Omental fat pad (tissue), 4 donors: ENCODE measurements around the gene FAM110D. TPM values are rescaled to one million over a fixed set of nuclear protein-coding genes. Genes with fewer than 3 reads are reported as not detected.

Experiments
- ATAC-seq: fragments of 150-250 bp; one replicate; pipeline ENCODE4 v1.9.1; 2016; ENCODE audit warnings: mild to moderate bottlenecking, moderate library complexity; ENCODE audit not compliant: low FRiP score
- DNase-seq: peaks from one replicate; pipeline ENCODE4 v3.0.0-alpha.2; 2019; ENCODE audit warnings: low spot score
- total RNA-seq, 4 donors: library from RNA; depleted of rRNA; stranded (reverse); fragments of >200 nt; gene quantifications; one replicate each; pipeline ENCODE4 v1.1.0, GENCODE V29; 2016
- TF ChIP-seq, protein P1 (sequence below), 3 donors: fragments of 450-650 bp; IDR thresholded peaks; one replicate each; pipeline ENCODE4 v1.5.1; 2016 to 2017; ENCODE audit warnings: antibody characterized with exemption in 3 of 3, mild to moderate bottlenecking in 3 of 3, moderate library complexity in 2 of 3

The FAM110D gene
- total RNA-seq, 4 donors from 2014 or later, result 4.6 to 20.5 (median 13.2) TPM

DNA sequence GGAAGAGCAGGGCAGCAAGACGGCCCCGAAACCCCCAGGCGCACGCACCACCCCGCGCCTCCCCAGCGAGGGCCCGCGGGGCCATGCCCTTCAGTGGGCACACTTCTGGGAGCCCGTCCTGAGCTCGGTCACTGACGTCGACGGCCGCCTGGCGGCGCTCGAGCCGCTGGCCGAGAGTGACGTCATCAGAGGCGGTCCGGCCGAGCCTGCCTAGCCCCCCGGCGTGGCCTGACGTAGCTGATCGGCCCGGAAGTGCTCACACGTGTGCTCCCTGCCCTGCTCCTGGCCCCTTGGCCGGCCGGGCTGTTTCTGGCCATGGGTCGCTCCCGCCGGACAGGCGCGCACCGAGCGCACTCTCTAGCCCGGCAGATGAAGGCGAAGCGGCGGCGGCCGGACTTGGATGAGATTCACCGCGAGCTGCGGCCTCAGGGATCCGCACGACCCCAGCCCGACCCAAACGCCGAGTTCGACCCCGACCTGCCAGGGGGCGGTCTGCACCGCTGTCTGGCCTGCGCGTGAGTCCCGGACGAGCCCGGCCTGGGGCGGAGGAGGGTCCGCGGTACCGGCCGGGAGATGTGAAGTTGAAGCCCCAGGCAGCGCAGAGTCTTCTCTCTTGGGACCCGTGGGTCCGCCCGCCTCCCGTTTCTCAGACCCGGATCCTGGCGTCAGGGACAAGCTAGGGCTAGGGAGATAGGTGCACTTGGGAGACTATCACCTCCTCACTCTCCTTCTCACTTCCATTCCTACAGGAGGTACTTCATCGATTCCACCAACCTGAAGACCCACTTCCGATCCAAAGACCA lies 11.0 kb downstream of the FAM110D start, which contains the start of gene ZNF593:
ZNF593 (plus strand) TSS at position 240 of the 803 bp plus-strand sequence; CDS start at position 316, 76 bp downstream.
- TF ChIP-seq, protein P1, sequence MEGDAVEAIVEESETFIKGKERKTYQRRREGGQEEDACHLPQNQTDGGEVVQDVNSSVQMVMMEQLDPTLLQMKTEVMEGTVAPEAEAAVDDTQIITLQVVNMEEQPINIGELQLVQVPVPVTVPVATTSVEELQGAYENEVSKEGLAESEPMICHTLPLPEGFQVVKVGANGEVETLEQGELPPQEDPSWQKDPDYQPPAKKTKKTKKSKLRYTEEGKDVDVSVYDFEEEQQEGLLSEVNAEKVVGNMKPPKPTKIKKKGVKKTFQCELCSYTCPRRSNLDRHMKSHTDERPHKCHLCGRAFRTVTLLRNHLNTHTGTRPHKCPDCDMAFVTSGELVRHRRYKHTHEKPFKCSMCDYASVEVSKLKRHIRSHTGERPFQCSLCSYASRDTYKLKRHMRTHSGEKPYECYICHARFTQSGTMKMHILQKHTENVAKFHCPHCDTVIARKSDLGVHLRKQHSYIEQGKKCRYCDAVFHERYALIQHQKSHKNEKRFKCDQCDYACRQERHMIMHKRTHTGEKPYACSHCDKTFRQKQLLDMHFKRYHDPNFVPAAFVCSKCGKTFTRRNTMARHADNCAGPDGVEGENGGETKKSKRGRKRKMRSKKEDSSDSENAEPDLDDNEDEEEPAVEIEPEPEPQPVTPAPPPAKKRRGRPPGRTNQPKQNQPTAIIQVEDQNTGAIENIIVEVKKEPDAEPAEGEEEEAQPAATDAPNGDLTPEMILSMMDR (IDR thresholded peaks at IDR 0.05), result peak in 1 of 3 donors; percentile 82
- ATAC-seq, result peak; percentile 96
- peak; percentile 68 for DNase-seq

DNA sequence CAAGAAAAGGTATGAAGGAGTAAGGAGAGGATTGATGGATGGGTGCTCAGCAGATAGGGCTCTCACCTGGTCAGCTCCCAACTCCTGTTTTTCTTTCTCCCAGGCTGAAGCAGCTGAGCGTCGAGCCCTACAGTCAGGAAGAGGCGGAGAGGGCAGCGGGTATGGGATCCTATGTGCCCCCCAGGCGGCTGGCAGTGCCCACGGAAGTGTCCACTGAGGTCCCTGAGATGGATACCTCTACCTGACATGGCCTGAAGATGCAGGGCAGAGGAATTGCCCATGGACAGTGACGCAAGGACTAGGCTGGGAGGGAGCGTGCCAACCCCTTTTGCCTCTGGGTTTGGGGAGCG lies 11.6 kb downstream of the FAM110D start:
- no peak for DNase-seq
- ATAC-seq, result no peak
- TF ChIP-seq, protein P1 (IDR thresholded peaks at IDR 0.05), result no peak

DNA sequence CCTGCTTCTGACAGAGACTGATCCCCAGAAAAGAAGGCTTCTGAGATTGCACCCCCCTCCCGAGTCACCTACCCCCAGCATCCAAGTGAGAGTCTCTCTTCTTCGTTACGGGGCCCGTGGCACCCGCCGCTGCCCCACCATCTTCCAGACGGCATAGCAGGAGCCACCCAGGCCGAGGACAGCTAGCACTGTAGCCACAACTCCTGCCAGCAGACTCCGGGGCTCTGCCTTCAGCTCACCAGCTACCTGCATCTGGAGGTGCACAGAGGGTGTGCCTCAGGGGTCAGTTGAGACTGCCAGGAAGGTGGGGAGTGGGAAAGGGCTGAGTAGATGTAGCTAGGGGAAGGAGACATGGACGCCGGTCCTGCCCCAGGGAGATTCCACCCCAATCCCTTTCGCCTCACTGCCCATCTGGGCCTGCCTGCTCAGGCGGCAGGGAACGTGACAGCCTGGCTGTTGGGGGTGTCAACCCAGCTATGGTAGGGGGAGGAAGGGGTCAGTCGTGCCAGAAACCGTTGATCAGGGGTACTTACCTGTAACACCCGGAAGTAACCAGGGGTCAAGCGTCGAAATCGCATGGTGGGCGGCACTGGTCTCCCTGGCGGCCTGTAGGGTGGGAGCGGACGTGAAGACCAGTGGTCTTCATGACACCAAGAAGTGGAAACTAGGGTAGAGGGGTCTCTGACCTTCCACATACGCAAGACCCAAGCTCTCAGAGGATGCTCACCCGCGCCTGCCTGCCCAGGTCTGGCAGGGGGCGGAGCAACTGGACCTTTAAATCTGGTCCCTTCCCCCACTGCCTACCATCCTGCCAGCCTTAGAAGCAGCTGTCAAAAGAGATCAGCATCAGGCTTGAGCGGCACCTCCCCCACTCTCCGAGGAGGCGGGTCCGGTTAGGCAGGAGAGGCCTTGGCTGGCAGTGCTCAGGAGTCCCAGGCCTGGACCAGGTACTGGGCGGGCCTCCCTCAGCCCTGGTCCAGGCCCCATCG lies 12.5 kb downstream of the FAM110D start, which contains the start of gene ZNF593OS:
ZNF593OS (minus strand) TSS at position 749 of the 989 bp plus-strand sequence; CDS start at position 578, 171 bp downstream.
- ATAC-seq (no peak), DNase-seq (no peak)
- TF ChIP-seq, protein P1 (IDR thresholded peaks at IDR 0.05), result no peak

DNA sequence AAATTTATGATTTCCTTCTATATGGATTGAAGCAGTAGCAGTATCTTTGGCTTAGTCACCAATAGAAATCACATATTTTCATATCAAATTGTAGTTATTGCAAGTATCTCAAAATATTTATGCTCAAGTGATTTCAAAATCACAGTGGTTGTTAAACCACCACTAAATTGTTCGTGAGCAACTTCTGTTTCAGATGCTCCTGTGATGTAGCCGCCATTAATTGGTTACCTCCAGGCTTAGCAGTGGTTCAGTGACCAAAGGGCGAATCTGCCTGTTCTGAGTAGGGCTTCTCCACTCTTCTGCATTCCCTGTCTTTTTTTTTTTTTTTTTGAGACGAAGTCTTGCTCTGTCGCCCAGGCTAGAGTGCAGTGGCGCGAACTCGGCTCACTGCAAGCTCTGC lies 16.5 kb downstream of the FAM110D start:
- TF ChIP-seq, protein P1 (IDR thresholded peaks at IDR 0.05), result no peak
- no peak for ATAC-seq
- no peak for DNase-seq

DNA sequence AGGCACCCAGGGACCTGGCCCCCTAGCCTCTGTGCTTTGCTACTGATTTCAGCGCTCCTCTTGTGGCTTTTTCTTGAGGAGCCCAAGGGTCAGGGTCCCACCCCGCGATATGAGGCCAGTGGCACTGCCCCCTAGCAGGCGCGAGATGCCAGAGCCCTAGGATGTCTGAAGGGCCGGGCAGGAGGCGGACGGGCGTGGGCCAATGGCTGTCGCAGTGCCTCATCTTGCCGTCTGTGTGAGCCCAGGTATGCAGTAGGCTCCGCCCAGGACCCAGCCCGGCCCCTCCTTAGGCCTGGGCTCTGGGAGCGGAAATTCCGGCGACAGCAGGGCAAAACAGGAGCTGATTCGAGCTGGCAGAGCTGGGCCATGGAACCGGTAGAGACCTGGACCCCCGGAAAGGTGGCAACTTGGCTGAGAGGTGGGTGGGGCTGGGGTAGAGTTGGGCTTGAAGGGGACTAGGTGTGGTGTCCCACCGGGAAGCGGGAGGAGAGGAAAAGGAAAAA lies 18.4 kb downstream of the FAM110D start, which contains the start of gene CNKSR1:
CNKSR1 (plus strand) TSS at position 310 of the 503 bp plus-strand sequence; CDS start at position 367, 57 bp downstream.
- peak; percentile 24 for ATAC-seq

DNA sequence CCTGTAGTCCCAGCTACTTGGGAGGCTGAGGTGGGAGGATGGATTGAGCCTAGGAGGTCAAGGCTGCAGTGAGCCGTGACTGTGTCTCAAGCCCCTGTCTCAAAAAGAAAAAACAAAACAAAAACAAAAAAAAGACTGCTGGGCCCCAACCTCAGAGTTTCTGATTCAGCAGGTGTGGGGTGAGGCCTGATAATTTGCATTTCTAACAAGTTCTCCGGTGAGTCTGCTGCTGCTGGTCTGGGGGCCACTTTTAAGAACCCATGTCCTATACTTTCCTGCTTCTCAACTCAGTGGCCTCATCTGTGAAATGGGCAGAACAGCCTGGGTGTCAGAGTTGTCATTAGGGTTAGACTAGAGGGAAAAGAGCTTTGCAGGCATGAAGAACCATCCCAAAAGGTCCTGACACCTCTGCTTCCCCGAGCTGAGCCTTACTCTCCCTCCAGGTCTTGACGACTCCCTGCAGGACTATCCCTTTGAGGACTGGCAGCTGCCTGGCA lies 21.2 kb downstream of the FAM110D start:
- no peak for DNase-seq
- TF ChIP-seq, protein P1 (IDR thresholded peaks at IDR 0.05), result no peak
- ATAC-seq, result no peak

More for the DNA sequence above, 18.4 kb downstream of the FAM110D start, which contains the start of gene CNKSR1:
- no peak for DNase-seq
- TF ChIP-seq, protein P1 (IDR thresholded peaks at IDR 0.05), result no peak
